ENCODE results near the gene BCAP29. TPM values are rescaled to one million over a fixed set of nuclear protein-coding genes. Genes with fewer than 3 reads are reported as not detected.

BCAP29 gene
- total and polyA plus RNA-seq, 9 of the 15 experiments (the other 6 are each of a cell fraction or from before 2014, with no cell fraction given) = 63.4 to 137 (median 79.7) TPM

DNA sequence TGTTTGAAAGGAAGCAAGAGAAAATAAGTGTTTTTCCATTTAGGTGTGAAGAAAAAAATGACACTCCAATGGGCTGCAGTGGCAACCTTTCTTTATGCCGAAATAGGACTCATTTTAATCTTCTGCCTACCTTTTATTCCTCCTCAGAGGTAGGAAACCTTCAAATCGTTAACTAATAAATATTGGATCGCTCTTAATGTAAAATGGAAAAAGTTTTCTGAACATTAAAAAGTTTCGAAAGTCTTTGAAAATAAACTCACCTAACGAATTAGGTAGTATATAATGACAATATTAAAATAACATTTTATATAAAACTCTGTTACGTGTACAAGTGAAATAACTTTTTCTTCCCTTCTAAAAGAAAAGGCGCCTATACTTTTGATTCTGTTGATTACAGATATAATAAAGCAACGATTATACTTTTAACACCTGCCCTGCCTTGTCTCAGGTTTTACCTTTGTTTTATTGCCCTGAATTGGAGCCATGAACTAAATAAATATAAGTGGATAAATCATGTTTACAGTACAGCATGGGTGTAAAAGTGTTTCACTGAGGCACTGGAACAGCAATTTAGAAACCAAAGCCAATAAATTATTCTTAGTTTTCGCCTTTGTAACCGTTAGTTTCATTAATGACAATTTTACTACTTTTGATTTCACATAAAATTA lies 804 bp downstream of the BCAP29 start (continued):
- TF ChIP-seq HCFC1 (IDR thresholded peaks at IDR 0.05; ENCODE audit: low read depth, low read length) (no peak), ZNF740 (CRISPR knock-in tag; IDR thresholded peaks at IDR 0.05) (no peak), ZNF740 (tag; IDR thresholded peaks at IDR 0.05) (no peak), XRCC4 (IDR thresholded peaks at IDR 0.05; ENCODE audit: extremely low read depth, insufficient read depth, insufficient read length) (no peak), CSDE1 (IDR thresholded peaks at IDR 0.05) (no peak), ETV1 (tag; conservative IDR thresholded peaks at IDR 0.05; ENCODE audit: low read depth) (no peak), NFYB (IDR thresholded peaks at IDR 0.05; ENCODE audit: extremely low read depth, insufficient read length) (no peak), ZNF217 (CRISPR knock-in tag; IDR thresholded peaks at IDR 0.05) (no peak), CBFB (CRISPR knock-in tag; IDR thresholded peaks at IDR 0.05) (no peak), MTF1 (CRISPR knock-in tag; IDR thresholded peaks at IDR 0.05; ENCODE audit: borderline replicate concordance) (no peak), ELF1 (tag; IDR thresholded peaks at IDR 0.05) (0 out of 2 replicates have a peak, but pooled peaks have one; percentile 12), NFATC3 (IDR thresholded peaks at IDR 0.05) (0 out of 2 replicates have a peak, but pooled peaks have one; percentile 73), HDAC6 (IDR thresholded peaks at IDR 0.05; ENCODE audit: low read depth, low read length) (no peak), IRF2 (CRISPR knock-in tag; IDR thresholded peaks at IDR 0.05) (no peak), MTA1 (IDR thresholded peaks at IDR 0.05; ENCODE audit: borderline replicate concordance) (0 out of 2 replicates have a peak, but pooled peaks have one; percentile 43)
- TF ChIP-seq, protein P1, sequence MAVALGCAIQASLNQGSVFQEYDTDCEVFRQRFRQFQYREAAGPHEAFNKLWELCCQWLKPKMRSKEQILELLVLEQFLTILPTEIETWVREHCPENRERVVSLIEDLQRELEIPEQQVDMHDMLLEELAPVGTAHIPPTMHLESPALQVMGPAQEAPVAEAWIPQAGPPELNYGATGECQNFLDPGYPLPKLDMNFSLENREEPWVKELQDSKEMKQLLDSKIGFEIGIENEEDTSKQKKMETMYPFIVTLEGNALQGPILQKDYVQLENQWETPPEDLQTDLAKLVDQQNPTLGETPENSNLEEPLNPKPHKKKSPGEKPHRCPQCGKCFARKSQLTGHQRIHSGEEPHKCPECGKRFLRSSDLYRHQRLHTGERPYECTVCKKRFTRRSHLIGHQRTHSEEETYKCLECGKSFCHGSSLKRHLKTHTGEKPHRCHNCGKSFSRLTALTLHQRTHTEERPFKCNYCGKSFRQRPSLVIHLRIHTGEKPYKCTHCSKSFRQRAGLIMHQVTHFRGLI (CRISPR knock-in tag; IDR thresholded peaks at IDR 0.05) = no peak
- TF ChIP-seq, protein P2, sequence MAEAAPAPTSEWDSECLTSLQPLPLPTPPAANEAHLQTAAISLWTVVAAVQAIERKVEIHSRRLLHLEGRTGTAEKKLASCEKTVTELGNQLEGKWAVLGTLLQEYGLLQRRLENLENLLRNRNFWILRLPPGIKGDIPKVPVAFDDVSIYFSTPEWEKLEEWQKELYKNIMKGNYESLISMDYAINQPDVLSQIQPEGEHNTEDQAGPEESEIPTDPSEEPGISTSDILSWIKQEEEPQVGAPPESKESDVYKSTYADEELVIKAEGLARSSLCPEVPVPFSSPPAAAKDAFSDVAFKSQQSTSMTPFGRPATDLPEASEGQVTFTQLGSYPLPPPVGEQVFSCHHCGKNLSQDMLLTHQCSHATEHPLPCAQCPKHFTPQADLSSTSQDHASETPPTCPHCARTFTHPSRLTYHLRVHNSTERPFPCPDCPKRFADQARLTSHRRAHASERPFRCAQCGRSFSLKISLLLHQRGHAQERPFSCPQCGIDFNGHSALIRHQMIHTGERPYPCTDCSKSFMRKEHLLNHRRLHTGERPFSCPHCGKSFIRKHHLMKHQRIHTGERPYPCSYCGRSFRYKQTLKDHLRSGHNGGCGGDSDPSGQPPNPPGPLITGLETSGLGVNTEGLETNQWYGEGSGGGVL (CRISPR knock-in tag; IDR thresholded peaks at IDR 0.05) = no peak
- TF ChIP-seq, protein P3, sequence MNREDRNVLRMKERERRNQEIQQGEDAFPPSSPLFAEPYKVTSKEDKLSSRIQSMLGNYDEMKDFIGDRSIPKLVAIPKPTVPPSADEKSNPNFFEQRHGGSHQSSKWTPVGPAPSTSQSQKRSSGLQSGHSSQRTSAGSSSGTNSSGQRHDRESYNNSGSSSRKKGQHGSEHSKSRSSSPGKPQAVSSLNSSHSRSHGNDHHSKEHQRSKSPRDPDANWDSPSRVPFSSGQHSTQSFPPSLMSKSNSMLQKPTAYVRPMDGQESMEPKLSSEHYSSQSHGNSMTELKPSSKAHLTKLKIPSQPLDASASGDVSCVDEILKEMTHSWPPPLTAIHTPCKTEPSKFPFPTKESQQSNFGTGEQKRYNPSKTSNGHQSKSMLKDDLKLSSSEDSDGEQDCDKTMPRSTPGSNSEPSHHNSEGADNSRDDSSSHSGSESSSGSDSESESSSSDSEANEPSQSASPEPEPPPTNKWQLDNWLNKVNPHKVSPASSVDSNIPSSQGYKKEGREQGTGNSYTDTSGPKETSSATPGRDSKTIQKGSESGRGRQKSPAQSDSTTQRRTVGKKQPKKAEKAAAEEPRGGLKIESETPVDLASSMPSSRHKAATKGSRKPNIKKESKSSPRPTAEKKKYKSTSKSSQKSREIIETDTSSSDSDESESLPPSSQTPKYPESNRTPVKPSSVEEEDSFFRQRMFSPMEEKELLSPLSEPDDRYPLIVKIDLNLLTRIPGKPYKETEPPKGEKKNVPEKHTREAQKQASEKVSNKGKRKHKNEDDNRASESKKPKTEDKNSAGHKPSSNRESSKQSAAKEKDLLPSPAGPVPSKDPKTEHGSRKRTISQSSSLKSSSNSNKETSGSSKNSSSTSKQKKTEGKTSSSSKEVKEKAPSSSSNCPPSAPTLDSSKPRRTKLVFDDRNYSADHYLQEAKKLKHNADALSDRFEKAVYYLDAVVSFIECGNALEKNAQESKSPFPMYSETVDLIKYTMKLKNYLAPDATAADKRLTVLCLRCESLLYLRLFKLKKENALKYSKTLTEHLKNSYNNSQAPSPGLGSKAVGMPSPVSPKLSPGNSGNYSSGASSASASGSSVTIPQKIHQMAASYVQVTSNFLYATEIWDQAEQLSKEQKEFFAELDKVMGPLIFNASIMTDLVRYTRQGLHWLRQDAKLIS (CRISPR knock-in tag; IDR thresholded peaks at IDR 0.05) = no peak
